Renal cortex interstitium (tissue), 15 donors: ENCODE measurements around the gene OR10J4. TPM values are rescaled to one million over a fixed set of nuclear protein-coding genes. Genes with fewer than 3 reads are reported as not detected.
"Not testable (repeated sequence)": the region's sequence is repeated elsewhere in the genome, so short reads cannot be mapped to it uniquely, and the experiment has no call there.

ENCODE experiments used
- DNase-seq, 11 donors: peaks; one replicate each; pipeline ENCODE4 v3.0.0-alpha.2; 2013; ENCODE audit warnings: low read depth in 9 of 11, low spot score in 4 of 11; ENCODE audit errors: extremely low read depth in 1 of 11
- long read RNA-seq, 16 experiments: transcript quantifications; one replicate each; lab custom pipeline, GENCODE V29; 2026
- polyA plus RNA-seq, 3 donors: library from polyadenylated mRNA; unstranded; fragments of 120-200 nt; gene quantifications; one replicate each; pipeline ENCODE4 v1.2.1, GENCODE V29; 2013; ENCODE audit not compliant: insufficient read length in 3 of 3

OR10J4 gene
- not detected for polyA plus RNA-seq
- long read RNA-seq, donor 1 = 0 reads
- long read RNA-seq, donor 2 = 0 reads
- long read RNA-seq, donor 3 = 0 reads
- long read RNA-seq, donor 4 = 0 reads
- long read RNA-seq, donor 5 = 0 reads
- long read RNA-seq, donor 6 = 0 reads
- long read RNA-seq, donor 7 = 0 reads
- long read RNA-seq, donor 8 = 0 reads
- long read RNA-seq, donor 9 = 0 reads
- long read RNA-seq, donor 10 = 0 reads
- long read RNA-seq, donor 11 = 0 reads
- long read RNA-seq, donor 12 = 0 reads
- long read RNA-seq, donor 13 = 0 reads
- long read RNA-seq, donor 14 = 0 reads
- long read RNA-seq, donor 15, partial matches to known transcripts = 0 of 1 reads
- long read RNA-seq, donor 15, other reads (novel, unspliced or antisense) = 0 of 1 reads
- long read RNA-seq, donor 16 = 0 reads

DNA sequence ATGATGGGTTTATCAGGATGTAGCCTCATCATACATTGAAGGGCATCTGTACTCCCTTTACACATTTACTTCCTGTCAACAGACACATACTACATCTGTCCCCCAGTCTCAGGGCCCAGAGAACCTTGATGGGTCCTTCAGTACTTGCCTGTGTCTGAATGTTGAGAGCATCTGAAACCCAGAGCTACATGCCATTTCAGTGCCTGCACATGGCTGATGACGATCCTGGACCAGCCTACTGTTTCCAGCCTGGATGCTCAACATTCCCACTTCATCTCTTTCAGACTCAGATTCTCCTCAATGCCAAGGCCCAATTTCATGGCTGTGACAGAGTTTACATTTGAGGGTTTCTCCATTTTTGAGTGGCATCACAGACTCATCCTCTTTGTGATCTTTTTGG lies at the start of gene OR10J4:
OR10J4 (plus strand) TSS at position 301 of the 400 bp plus-strand sequence.
- no peak for DNase-seq

DNA sequence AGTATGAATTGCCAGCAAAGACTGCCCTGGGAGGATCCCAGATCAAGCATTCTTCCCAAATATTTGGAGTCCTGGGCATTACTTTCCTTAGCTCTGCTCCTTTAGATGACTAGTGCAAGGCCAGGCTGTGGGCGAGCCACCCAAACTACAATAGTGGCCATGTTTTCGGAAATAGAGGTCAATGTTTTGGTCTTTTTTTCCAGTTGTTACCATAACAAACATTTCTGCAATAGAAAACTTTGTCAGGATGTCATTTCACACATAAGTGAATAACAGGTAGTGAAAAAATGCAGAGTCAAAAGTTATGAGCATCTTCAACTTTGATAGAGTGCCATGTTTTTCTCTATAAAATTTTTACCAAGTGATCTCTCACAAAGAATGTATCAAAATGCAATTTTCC lies 25.2 kb upstream of the OR10J4 start:
- no peak for DNase-seq

DNA sequence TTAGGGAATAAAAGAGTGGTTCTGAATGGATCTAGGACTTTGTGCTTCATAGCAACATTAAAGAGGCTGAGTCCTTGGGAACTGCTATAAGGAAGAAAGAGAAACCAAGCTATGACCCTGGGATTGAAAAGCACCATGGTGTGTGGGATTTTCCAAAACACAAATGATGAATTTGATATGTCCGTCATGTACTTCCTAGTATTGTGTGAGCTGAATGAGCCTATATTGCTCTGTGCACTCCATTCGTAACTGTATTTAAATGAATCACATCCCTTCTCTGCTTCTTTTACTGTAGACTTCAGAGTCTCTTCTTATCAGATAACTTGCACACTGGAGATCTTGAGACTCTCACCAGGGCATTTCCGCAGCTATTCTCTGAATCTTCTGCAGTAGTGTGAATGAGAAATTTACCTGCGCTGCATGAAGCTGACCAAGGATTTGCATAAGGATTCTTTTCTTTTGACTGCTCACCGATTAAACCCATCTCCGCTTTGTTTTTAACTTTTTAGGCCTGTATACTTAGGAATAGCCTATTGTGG lies 23.1 kb upstream of the OR10J4 start:
- DNase-seq = peak in 3 of 11 donors; percentile 1 to 5 (median 2)

DNA sequence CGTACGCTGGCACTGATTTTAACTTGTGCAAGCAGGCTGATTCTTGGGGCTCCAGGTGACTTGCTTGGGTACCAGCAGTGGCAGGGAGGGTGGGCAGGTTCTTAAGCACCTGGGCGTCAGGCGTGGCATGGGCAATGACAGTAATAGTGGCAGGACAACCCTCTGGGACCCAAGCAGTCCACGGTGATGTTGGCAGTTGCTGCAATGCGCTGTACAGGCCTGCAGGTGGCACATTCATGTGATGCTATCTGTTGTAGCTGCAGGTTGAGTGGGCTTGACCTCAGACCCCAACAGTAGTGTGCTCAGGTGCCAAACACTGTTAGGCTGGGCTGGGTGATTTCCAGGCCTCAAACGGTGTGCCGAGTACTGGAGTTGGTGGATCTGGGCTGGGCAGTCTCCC lies 10.2 kb upstream of the OR10J4 start:
- DNase-seq = no peak

DNA sequence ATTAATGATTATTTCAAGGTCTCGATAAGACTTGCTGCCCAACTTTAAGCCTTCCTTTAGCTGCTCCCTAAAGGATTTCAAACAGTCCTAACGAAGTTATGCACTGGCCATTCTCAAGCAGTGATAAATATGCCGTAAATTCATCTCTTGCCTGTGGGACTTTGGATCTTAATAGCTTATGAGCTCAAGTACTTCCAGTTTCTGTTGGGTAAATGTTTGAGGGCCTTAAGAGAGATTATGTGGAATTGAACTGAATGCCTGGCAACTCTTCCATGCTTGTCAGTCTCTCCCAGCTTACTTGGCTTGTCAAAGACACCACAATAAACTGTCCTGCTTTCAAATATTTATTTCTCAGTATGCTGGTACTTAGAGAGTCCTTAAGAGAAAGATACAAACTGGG lies 3.5 kb upstream of the OR10J4 start:
- no peak for DNase-seq

DNA sequence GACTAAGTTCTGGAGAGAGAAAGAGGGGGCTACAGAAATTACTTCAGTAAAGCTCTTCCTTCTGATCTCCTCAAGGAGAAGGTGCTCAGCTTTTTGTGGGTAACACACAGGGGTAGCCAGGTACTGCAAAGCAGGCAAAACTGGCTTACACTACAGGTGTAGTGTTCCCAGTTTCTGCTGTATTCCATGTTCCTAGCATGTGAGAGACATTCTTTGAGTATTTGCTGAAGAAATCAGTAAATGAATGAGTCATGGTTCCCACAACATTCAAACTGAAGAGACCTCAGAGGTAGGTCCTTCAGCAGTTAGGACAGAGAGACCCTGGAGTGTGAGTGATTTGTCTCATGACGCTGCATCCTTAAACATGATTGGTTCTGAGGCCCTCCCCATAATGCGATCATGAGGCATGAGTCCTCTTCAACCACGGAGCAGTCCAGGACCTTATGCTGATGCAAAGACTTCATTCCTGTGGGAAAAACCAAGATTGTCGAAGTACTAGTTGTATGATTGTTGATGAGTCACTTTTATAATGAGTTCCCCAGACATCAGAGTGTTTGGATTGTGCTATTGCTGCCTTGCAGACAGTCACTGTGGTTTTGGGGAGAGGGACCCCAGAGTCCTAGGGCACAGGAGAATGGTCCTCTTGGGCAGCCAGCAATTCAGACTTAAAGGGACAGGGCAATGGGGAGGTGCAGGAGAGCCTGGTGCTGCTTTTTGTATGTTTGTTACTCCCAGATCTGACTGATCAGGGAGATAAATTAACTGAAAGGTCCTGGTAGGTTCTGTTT lies 2.7 kb upstream of the OR10J4 start:
- DNase-seq = no peak

DNA sequence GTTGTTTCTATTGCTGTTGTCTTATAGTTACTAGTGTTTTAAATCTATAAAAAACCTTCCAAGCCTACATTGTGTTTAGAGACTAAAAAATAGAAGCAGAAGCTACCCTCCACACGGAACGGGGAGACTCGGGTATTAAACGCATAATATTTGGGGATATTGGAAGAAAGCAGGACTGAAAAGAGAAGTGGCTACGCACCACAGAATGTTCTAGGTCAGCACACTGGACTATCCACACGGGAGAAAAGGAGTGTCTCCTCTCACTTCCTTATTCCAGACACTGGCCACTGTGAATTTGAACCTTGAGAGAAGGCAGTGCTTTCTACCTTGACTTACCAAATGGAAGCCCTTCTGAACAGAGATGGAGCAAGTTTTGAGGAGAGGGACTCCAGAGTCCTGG lies 1.0 kb upstream of the OR10J4 start:
- DNase-seq = no peak

DNA sequence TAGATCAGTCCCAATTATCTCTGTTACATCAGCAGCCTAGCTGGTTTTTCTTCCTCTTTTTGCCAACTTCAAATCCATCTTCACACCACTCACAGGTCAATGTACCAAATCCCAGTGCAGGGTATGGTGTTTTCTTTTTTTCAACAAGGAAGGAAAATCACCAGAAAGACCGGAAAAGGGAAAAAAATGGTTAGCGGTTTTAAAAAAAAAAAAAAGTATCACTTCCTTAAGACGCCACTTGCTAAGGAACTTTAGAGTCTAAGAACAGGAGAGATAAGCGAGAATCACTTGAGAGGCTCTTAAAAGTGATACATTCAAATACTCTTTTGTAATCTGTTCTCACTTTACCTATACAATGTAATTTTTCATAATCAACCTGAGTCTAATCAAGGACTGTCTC lies 4.5 kb downstream of the OR10J4 start:
- no peak for DNase-seq

DNA sequence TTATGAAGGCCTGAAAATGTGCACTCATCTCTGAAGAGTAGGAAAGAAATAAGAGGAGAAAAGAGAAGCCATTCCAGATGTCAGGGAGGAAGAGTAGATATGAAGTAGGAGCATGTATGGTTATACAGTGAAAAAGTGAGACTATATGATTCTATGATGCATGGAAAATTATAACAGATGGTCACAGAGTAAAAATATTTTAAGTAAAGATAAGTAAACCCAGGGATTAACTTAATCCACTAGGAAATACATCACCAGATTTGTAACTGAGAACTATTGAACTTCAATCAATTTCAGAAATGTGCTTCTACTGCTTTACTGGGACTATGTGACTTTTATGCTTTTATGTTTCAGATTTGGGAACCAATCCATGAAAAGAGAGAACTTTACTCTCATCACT lies 7.4 kb downstream of the OR10J4 start, which contains the start of gene OR10J1:
OR10J1 (plus strand) TSS at position 301 of the 400 bp plus-strand sequence; CDS start at position 371, 70 bp downstream.
- no peak for DNase-seq

DNA sequence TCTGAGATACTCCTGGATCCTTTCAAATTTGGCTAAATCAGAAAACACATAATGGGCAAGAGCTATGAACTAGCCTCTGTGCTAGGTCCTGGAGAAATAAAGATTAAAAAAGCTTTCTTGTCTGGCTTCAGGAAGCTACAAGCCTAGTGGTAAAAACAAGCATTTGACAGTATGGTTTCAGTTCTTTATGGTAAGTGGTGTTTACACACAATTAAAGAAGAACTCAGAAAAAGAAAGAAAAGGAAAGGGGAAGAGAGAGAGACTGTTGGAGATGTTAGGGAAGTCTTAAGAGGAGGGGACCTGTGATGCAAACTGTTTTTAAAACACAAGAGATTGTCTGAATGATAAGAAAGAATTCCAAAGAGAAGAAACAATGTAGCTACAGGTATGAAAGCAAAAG lies 9.4 kb downstream of the OR10J4 start:
- DNase-seq = no peak

DNA sequence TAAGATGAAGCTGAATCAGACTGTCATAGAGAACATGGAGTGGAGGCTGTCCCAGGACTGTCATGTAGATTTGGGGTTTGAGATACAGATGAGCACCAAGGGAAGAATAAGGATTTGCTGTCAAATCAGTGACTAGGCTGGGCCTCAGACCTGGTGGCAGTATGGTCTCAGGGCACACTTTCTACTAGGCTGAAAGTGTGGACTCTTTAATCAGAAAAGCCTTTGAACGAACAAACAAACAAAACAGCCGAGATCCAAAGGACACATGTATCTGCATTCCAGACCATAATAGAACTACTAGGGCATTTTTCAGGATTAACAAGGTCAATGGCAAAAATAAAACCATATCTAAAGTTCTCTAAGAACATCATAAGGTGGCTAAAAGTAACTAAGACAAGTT lies 10.4 kb downstream of the OR10J4 start:
- DNase-seq = no peak

DNA sequence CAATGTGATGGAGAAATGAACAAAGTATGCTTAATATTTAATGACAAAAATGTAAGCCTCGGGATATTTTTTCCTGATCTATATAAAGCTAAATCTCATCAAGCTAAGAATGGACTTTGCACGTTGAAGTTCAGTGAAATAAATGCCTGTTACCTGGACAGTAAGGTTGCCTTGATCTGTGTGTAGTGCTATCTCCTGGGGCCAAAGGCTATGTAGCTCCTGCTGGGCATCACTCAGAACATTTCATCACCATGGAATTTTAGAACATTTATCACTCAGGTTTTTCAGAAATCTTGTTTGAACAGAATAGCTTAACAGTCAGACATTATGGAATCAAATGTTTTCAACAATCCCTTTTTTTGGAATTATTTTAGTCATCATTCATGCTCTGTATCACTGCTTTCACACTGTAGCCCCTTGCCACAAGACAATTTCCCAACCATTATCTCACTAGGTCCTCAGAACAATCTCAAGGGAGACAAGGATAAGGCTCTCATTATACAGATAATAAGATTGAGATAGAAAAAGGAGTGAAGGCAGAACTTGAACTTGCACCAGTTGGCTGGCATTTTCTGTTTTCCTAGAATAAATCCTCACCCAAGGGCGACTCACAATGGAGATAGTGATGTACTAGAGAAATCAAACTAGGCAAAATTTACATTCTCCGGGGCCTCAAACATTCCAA lies 11.2 kb downstream of the OR10J4 start:
- DNase-seq = no peak

DNA sequence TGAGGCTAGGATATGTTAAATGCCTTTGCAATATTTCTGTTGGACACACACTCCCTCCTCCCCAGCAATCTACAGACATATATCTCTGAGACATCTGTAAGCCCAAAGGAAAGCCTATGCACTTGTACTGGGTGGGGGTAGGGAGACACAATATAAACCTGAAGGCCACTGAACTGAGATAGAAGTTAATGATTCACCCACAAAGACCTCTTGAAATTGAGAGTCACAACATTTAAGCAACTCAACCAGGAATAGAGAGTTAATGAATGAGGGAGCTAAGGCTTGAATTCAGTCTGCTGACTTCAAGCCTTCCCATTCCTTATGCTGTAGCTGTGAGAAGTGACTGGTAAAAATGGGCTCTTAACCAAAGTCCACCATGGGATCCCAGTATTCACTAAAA lies 12.5 kb downstream of the OR10J4 start:
- DNase-seq = peak in 10 of 11 donors; percentile 2 to 52 (median 14)

DNA sequence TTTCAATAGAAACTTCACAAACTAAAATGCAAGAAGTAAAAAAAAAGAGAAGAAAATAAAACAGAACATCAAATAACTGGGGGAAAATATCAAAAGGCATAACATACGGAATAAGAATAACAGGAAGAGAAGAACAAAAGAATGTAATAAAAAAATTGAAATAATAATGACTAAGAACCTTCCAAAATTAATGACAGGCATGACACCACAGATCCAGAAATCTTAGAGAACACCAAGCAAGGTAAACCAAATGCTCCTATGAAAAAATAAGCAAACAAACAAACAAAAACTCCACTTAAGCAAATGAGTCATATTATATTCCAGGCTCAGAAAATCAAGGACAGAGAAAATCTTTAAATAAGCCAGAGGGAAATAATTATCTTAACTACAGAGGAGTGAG lies 16.2 kb downstream of the OR10J4 start:
- DNase-seq = no peak

DNA sequence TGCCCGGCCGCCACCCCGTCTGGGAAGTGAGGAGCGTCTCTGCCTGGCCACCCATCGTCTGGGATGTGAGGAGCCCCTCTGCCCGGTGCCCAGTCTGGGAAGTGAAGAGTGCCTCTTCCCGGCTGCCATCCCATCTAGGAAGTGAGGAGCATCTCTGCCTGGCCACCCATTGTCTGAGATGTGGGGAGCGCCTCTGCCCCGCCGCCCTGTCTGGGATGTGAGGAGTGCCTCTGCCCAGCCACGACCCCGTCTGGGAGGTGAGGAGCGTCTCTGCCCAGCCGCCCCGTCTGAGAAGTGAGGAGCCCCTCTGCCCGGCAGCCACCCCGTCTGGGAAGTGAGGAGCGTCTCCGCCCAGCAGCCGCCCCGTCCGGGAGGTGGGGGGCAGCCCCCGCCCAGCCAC lies 17.6 kb downstream of the OR10J4 start:
- DNase-seq = not testable (repeated sequence)

DNA sequence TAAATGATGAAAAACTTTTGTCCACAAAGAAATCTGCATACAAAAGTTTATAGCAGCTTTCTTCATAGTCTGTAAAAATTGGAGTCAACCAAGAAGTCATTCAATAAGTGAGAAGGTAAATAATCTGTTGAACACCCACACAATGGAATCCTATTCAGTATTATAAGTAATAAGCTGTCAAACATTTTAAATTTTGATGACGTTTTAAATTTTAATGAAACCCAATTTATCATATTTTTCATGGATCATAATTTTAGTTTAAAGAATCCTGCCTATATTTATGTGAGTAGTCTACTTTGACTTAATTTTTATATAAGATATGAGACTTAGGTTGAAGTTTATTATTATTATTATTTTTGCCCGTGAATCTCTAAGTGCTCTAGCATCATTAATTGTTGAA lies 27.5 kb downstream of the OR10J4 start:
- DNase-seq = no peak

DNA sequence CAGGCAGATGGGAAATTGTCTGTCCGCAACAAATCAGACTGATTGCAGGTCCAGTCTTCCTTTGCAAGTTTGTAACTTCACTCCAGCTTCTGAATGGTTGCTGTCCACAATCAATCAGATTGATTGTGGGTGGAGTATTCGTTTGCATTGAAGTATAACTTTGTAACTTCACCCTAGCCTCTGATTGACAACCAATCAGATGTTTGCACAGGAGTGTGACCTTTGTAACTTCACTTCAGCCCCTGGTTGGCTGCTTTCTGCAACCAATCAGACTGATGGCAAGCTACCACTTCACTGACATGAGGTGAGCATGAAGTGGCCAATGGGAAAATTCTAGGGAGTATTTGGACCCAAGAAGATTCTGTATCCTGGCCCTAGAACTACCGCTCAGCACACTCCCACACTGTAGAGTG lies 33.2 kb downstream of the OR10J4 start:
- DNase-seq = no peak

DNA sequence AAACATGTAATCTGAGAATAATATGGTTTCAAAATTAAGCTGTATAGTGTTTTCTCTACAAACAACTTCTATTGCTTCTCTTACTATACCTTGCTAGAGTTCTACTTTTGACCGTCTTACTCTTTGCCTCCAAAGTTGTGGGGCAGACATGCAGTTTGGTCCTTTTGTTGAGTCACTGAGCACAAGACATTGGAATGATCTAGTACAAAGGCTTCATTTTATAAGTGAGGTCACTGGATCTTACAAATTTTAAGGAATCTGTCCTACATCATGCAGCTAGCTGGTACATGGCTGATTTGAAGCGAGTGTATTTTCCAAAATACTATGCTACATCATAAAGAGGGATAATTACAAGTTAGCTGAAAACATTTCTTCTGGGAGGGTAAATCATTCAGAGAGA lies 36.3 kb downstream of the OR10J4 start:
- no peak for DNase-seq

DNA sequence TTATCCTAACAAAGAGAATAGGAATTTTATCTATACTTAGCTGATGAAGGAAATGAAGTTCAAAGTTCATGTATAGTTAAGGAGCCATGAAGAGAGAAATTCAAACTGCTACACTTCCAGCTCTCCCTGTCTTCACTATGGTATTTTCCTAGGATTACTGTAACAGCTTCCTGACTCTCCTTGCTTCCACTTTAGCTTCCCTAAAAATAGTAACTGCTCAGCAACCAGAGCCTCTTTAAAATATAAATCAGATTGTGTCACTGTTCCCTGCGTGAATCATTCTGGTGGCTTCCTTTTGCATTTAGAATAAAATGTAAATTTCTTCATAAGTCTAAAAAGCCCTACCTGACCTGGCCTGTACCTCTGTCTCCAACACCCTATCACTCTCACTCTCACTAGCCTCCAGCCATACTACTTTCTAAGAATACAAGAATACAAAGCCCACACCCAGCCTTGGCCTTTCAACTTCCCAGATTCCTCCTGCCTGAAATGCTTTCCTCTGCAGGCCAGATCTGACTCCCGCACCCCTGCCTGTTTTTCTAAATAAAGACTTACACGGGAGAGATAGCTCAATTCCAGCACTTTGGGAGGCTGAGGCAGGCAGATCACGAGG lies 38.0 kb downstream of the OR10J4 start:
- no peak for DNase-seq
